Endothelial cell (in vitro differentiated cells): ENCODE data around the gene COL13A1. TPM values are rescaled to one million over a fixed set of nuclear protein-coding genes. Genes with fewer than 3 reads are reported as not detected.

Experiments
- DNase-seq: peaks from one replicate; pipeline ENCODE4 v3.0.0; 2021; ENCODE audit warnings: low spot score
- H3K27ac Mint-ChIP-seq: one replicate; pipeline ENCODE4 v1.8.0; 2021; ENCODE audit warnings: mixed read lengths, inconsistent platforms; ENCODE audit not compliant: unreplicated experiment
- H3K27me3 Mint-ChIP-seq: one replicate; pipeline ENCODE4 v1.8.0; 2021; ENCODE audit warnings: mild to moderate bottlenecking, moderate library complexity, mixed read lengths, inconsistent platforms; ENCODE audit not compliant: unreplicated experiment
- H3K36me3 Mint-ChIP-seq: one replicate; pipeline ENCODE4 v1.8.0; 2021; ENCODE audit warnings: mild to moderate bottlenecking, low read depth, mixed read lengths, inconsistent platforms; ENCODE audit not compliant: unreplicated experiment
- H3K4me1 Mint-ChIP-seq: one replicate; pipeline ENCODE4 v1.8.0; 2021; ENCODE audit warnings: mild to moderate bottlenecking, mixed read lengths, inconsistent platforms; ENCODE audit not compliant: unreplicated experiment
- H3K4me3 Mint-ChIP-seq: one replicate; pipeline ENCODE4 v1.8.0; 2021; ENCODE audit warnings: mild to moderate bottlenecking, mixed read lengths, inconsistent platforms; ENCODE audit not compliant: unreplicated experiment
- H3K9me3 Mint-ChIP-seq: one replicate; pipeline ENCODE4 v1.8.0; 2021; ENCODE audit warnings: mixed read lengths, inconsistent platforms; ENCODE audit not compliant: unreplicated experiment
- total RNA-seq: library from RNA; stranded (reverse); fragmentation: NEBNext Ultra II Directional; extraction: Animal tissue kit (Norgen Biotek cat#: 25700); gene quantifications from one replicate; pipeline ENCODE4 v1.2.1, GENCODE V29; 2021; ENCODE audit not compliant: unreplicated experiment
- TF ChIP-seq, protein P1 (sequence below): fragments of 200-600 bp; sonication (generic); IDR thresholded peaks from one replicate; pipeline ENCODE4 v1.5.0; 2021; ENCODE audit warnings: antibody characterized with exemption; ENCODE audit not compliant: unreplicated experiment

COL13A1 gene
- total RNA-seq, 1 donor from 2014 or later = 22.6 TPM

DNA sequence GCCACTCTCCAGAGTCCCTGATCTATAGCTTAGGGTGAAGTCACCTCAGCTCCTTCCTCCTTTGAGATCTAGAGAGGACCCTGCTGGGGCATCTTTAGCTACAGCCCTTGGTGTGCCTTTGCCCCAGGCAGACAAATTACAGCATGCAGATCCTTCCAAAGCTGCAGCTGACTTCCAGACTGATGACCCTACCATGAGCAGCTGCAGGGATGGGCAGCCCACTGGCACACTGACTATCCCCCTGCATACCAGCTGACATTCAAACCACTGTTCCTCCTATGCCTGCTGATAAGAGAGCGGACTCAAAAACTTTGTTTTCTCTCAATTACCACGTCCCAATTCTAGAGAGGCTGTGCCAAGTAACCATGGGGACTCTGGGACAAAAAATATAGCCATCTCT lies 70.6 kb downstream of the COL13A1 start:
- Mint-ChIP-seq H3K9me3 (no peaks in the 10 kb centered on the region), H3K27ac (no peak overlapping the region), H3K27me3 (peaks cover 15% of the 10 kb centered on the region), H3K36me3 (no peaks in the 10 kb centered on the region), H3K4me3 (no peak overlapping the region), H3K4me1 (peaks cover 40% of the 10 kb centered on the region)
- TF ChIP-seq, protein P1, sequence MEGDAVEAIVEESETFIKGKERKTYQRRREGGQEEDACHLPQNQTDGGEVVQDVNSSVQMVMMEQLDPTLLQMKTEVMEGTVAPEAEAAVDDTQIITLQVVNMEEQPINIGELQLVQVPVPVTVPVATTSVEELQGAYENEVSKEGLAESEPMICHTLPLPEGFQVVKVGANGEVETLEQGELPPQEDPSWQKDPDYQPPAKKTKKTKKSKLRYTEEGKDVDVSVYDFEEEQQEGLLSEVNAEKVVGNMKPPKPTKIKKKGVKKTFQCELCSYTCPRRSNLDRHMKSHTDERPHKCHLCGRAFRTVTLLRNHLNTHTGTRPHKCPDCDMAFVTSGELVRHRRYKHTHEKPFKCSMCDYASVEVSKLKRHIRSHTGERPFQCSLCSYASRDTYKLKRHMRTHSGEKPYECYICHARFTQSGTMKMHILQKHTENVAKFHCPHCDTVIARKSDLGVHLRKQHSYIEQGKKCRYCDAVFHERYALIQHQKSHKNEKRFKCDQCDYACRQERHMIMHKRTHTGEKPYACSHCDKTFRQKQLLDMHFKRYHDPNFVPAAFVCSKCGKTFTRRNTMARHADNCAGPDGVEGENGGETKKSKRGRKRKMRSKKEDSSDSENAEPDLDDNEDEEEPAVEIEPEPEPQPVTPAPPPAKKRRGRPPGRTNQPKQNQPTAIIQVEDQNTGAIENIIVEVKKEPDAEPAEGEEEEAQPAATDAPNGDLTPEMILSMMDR = no peak
- DNase-seq = no peak

DNA sequence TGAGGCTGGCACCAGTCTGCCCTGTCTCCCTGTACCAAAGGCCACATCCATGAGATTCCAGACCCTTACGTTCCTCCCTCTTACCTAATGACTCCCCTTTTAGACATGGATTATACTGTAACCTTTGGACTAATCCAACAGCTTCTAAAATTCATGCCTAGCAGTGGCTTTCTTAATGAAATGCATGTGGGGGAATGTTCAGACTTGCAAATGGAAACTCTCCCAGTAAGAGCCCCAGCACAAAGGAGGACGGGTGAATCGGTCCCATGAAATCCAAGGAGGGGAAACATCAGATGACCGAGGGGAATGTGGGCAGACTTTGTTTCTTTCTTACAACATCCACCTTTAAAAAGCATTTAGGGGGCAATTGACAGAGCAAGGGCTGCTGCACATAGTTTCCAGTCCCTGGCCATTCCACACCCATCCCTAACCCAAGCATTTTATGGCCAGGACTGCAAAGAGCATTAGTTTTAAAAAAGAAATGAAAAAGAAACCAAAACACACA lies 71.5 kb downstream of the COL13A1 start:
- Mint-ChIP-seq H3K36me3 (peaks cover 3% of the 10 kb centered on the region), H3K27ac (no peak overlapping the region), H3K27me3 (peaks cover 16% of the 10 kb centered on the region), H3K4me1 (peaks cover 39% of the 10 kb centered on the region), H3K4me3 (no peak overlapping the region), H3K9me3 (no peaks in the 10 kb centered on the region)
- TF ChIP-seq, protein P1 = no peak
- no peak for DNase-seq

DNA sequence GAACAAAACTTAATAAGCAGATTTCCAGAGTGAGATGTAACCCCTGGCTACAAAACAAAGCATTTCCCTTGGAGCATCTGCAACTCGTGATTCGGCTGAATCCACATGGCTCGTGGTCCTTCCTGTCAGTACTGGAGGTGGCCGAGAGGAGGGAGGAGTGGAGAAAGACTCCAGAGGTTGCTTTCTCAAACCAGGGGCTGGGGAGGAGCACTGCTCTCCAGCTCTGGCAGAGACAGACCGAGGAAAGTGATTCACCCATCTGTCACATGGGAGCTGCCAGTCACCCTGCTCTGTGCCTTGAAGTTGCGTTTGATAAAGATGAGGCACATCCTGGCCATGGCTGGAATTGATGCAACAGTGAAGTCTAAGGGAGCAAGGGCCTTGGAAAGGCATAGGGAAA lies 72.7 kb downstream of the COL13A1 start:
- H3K4me1 Mint-ChIP-seq = peaks cover 27% of the 10 kb centered on the region
- no peak for DNase-seq

DNA sequence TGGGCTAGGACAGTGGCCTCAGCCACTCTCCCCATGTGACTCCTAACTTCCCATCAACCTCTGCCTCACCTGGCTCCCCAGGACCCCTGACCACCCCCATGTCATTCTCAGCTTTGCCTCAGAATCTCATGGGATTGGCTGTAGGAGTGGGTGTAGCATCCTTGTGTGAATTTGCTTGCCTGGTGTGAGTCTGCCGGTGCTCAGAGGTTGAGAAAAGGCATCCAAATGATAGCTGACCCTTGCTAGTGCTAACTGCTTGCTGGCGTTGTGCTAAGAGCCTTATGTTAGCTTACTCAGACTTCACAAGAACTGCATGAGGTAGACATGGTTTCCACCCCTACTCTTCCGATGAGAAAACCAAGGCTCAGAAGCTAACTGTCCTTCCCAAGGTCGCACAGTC lies 74.2 kb downstream of the COL13A1 start:
- no peak overlapping the region for H3K4me3 Mint-ChIP-seq
- H3K36me3 Mint-ChIP-seq = peaks cover 3% of the 10 kb centered on the region
- TF ChIP-seq, protein P1 = no peak
- peaks cover 15% of the 10 kb centered on the region for H3K27me3 Mint-ChIP-seq
- peaks cover 18% of the 10 kb centered on the region for H3K4me1 Mint-ChIP-seq
- no peak for DNase-seq
- H3K27ac Mint-ChIP-seq = no peak overlapping the region
- H3K9me3 Mint-ChIP-seq = no peaks in the 10 kb centered on the region

More for the DNA sequence above, 72.7 kb downstream of the COL13A1 start:
- no peaks in the 10 kb centered on the region for H3K9me3 Mint-ChIP-seq
- no peak overlapping the region for H3K4me3 Mint-ChIP-seq
- peaks cover 3% of the 10 kb centered on the region for H3K36me3 Mint-ChIP-seq
- no peak overlapping the region for H3K27ac Mint-ChIP-seq
- peaks cover 15% of the 10 kb centered on the region for H3K27me3 Mint-ChIP-seq
- TF ChIP-seq, protein P1 = no peak

DNA sequence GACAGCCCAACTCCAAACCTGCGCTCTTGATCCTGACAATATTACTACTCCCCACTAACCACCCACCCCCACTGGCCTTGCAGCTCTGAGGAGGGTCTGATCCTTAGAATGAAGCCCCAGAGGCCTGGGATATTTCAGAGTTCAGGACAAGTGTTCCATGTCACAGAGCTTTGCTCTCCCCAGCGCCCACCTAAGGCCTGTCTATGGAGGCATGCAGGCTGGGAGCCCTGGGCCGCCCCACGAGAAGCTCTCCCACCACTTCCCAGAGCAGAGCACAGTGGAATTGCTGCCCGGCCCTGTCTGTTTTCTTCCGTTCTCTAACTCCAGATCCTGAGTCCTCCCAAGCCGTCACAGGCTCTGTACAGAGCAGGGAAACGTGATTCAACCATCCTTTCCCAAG lies 74.6 kb downstream of the COL13A1 start:
- H3K4me3 Mint-ChIP-seq = no peak overlapping the region
- no peaks in the 10 kb centered on the region for H3K9me3 Mint-ChIP-seq
- peaks cover 17% of the 10 kb centered on the region for H3K27me3 Mint-ChIP-seq
- H3K36me3 Mint-ChIP-seq = peaks cover 3% of the 10 kb centered on the region
- no peak for DNase-seq
- peaks cover 15% of the 10 kb centered on the region for H3K4me1 Mint-ChIP-seq
- TF ChIP-seq, protein P1 = no peak
- no peak overlapping the region for H3K27ac Mint-ChIP-seq
